HG02973 (cell line): Measurements from ENCODE around the gene POC1B.
"Not testable (repeated sequence)": the region's sequence is repeated elsewhere in the genome, so short reads cannot be mapped to it uniquely, and the experiment has no call there.

Source experiments
- ATAC-seq: cut with Tn5 transposase; IDR thresholded peaks from one replicate; pipeline ENCODE4 v1.9.1; 2021; ENCODE audit warnings: moderate library complexity; ENCODE audit not compliant: unreplicated experiment

Gene POC1B

GRCh38 chr12:89468017-89468416 is 57.8 kb downstream of the POC1B start:
- ATAC-seq, result no peak

- no peak for ATAC-seq
Measured at GRCh38 chr12:89464974-89465592, 60.8 kb downstream of the POC1B start.

GRCh38 chr12:89461649-89462612 is 63.9 kb downstream of the POC1B start:
- peak; percentile 91 for ATAC-seq

GRCh38 chr12:89461190-89461589 is 64.7 kb downstream of the POC1B start:
- ATAC-seq, result no peak

- ATAC-seq, result not testable (repeated sequence)
Measured at GRCh38 chr12:89459279-89459678, 66.6 kb downstream of the POC1B start.

- no peak for ATAC-seq
Measured at GRCh38 chr12:89456565-89456964, 69.3 kb downstream of the POC1B start.

GRCh38 chr12:89454080-89454848 is 71.6 kb downstream of the POC1B start:
- no peak for ATAC-seq

GRCh38 chr12:89453121-89453978 is 72.5 kb downstream of the POC1B start:
- no peak for ATAC-seq

GRCh38 chr12:89451841-89452251 is 74.0 kb downstream of the POC1B start:
- no peak for ATAC-seq

GRCh38 chr12:89450907-89451306 is 74.9 kb downstream of the POC1B start:
- no peak for ATAC-seq

- no peak for ATAC-seq
Measured at GRCh38 chr12:89448951-89449371, 76.9 kb downstream of the POC1B start.

- no peak for ATAC-seq
Measured at GRCh38 chr12:89448526-89448925, 77.3 kb downstream of the POC1B start.

GRCh38 chr12:89439941-89440340 is 85.9 kb downstream of the POC1B start:
- ATAC-seq, result no peak

GRCh38 chr12:89437231-89437630 is 88.6 kb downstream of the POC1B start:
- ATAC-seq, result no peak

GRCh38 chr12:89436062-89436461 is 89.8 kb downstream of the POC1B start:
- no peak for ATAC-seq

- no peak for ATAC-seq
Measured at GRCh38 chr12:89433634-89434033, 92.2 kb downstream of the POC1B start.

GRCh38 chr12:89432396-89432795 is 93.5 kb downstream of the POC1B start:
- no peak for ATAC-seq

- ATAC-seq, result no peak
Measured at GRCh38 chr12:89429528-89429927, 96.3 kb downstream of the POC1B start.

GRCh38 chr12:89427508-89428156 is 98.2 kb downstream of the POC1B start:
- ATAC-seq, result peak; percentile 98

GRCh38 chr12:89424846-89425245 is 101.0 kb downstream of the POC1B start:
- ATAC-seq, result no peak
